Measurements from ENCODE around the gene RBM17. TPM values are rescaled to one million over a fixed set of nuclear protein-coding genes. Genes with fewer than 3 reads are reported as not detected.
A peak's percentile ranks its signal among the peaks of the same experiment; 100 is the strongest.

Gene RBM17
- total RNA-seq, 2 donors from 2014 or later, result 156 to 200 TPM

DNA sequence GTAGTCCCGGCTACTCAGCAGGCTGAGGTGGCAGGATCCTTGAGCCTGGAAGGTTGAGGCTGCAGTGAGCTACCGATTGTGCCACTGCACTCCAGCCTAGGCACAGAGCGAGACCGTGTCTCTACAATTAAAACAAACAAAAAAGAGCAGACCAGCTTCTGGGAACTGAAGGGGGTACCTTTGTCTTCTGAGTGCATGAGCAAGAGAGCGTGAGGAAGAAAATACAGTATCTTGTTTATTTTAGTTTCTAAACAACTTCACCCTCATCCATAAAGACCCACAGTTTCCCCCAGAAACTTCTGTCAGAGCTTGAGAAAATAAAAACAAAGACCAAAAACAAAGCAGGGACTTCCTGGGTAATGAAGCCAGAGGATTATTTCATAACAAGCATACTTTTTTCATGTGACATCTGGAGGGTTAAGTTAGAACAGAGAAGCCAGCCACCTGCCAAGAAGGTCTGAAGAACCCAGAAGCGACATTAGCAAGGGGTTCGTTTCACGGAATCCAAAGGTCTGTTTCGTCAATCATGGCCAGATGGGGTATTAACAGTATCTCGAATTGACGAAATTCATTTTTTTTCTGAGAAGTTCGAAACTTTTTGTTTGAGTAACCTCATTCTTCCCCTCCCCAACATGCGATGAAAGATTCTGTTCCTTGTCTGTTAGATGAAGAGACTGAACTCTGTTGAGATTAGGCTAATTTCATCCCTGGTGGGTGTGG, 16.5 kb upstream of the RBM17 start:
- Mint-ChIP-seq H3K4me1 (ENCODE audit: low read depth) (peaks cover 92% of the 10 kb centered on the region), H3K9me3 (no peaks in the 10 kb centered on the region)
- peak; percentile 60 for DNase-seq

GRCh38 chr10:6074489-6075301, 14.1 kb upstream of the RBM17 start:
- DNase-seq, result peak; percentile 53 to 56
- Mint-ChIP-seq H3K4me3 (peak overlapping the region; percentile 82 to 86), H3K9me3 (no peaks in the 10 kb centered on the region)

More for the DNA sequence above, 16.5 kb upstream of the RBM17 start:
- Mint-ChIP-seq H3K4me3 (peak overlapping the region; percentile 86 to 87), H3K27ac (peak overlapping the region; percentile 96), H3K27me3 (ENCODE audit: low read depth) (no peaks in the 10 kb centered on the region), H3K36me3 (ENCODE audit: insufficient read depth in 2 of 2) (peaks cover 4 to 6% of the 10 kb centered on the region in 2 donors)
- ATAC-seq (replicated peaks in 1 of 2), result peak; percentile 51 to 52

GRCh38 chr10:6077071-6077675, 11.7 kb upstream of the RBM17 start:
- ATAC-seq (replicated peaks in 1 of 2) (no peak), DNase-seq (no peak)
- Mint-ChIP-seq H3K36me3 (ENCODE audit: insufficient read depth in 2 of 2) (peaks cover 3 to 9% of the 10 kb centered on the region in 2 donors), H3K27ac (no peak overlapping the region), H3K27me3 (ENCODE audit: low read depth) (no peaks in the 10 kb centered on the region), H3K4me3 (no peak overlapping the region), H3K9me3 (peaks cover 0 to 4% of the 10 kb centered on the region in 2 donors), H3K4me1 (ENCODE audit: low read depth) (peaks cover 67% of the 10 kb centered on the region)

More at GRCh38 chr10:6074489-6075301, 14.1 kb upstream of the RBM17 start:
- ATAC-seq (replicated peaks in 1 of 2), result peak; percentile 50 to 61
- H3K4me1 Mint-ChIP-seq (ENCODE audit: low read depth), result peaks cover 69% of the 10 kb centered on the region
- peak overlapping the region; percentile 96 for H3K27ac Mint-ChIP-seq
- H3K36me3 Mint-ChIP-seq (ENCODE audit: insufficient read depth in 2 of 2), result peaks cover 4 to 6% of the 10 kb centered on the region in 2 donors
- no peaks in the 10 kb centered on the region for H3K27me3 Mint-ChIP-seq (ENCODE audit: low read depth)

- Mint-ChIP-seq H3K4me3 (no peak overlapping the region), H3K27ac (no peak overlapping the region), H3K36me3 (ENCODE audit: insufficient read depth in 2 of 2) (peaks cover 7 to 13% of the 10 kb centered on the region in 2 donors), H3K27me3 (ENCODE audit: low read depth) (no peaks in the 10 kb centered on the region), H3K4me1 (ENCODE audit: low read depth) (peaks cover 67% of the 10 kb centered on the region), H3K9me3 (peaks cover 4 to 7% of the 10 kb centered on the region in 2 donors)
- ATAC-seq (replicated peaks in 1 of 2), result no peak
- DNase-seq, result no peak
Measured at GRCh38 chr10:6079044-6079443, 9.8 kb upstream of the RBM17 start.

DNA sequence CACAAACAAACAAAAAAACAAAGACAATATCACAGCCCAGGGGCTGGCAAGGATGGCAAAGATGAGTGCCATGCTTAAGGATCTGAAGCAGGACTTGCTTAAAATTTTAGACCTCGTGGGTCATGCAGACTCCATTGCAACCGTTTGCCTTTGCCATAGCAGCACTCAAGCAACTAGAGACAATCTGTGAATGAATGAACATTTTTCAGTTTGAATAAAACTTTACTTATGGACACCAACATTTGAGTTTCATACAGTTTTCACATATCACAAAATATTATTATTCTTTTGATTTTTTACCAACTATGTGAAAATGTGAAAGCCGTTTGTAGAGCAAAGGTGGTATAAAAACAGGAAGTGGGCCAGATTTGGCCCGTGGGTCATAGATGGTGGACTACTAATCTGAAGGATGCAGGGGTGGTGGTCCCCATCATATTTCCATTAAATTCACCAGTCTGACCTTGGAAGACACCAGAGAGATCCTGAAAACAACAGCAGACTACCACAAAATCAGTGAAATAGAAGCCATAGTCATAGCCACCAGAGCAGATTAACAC, 8.3 kb upstream of the RBM17 start:
- ATAC-seq (replicated peaks in 1 of 2), result no peak

GRCh38 chr10:6082496-6083395, 6.1 kb upstream of the RBM17 start:
- Mint-ChIP-seq H3K9me3 (peaks cover 4 to 7% of the 10 kb centered on the region in 2 donors), H3K36me3 (ENCODE audit: insufficient read depth in 2 of 2) (peaks cover 7 to 13% of the 10 kb centered on the region in 2 donors), H3K27me3 (ENCODE audit: low read depth) (no peaks in the 10 kb centered on the region), H3K4me3 (peak overlapping the region; percentile 82 to 83), H3K4me1 (ENCODE audit: low read depth) (peaks cover 73% of the 10 kb centered on the region), H3K27ac (peak overlapping the region; percentile 92)
- DNase-seq, result peak; percentile 43 to 48
- ATAC-seq (replicated peaks in 1 of 2), result peak; percentile 51 to 52

More for the DNA sequence above, 8.3 kb upstream of the RBM17 start:
- Mint-ChIP-seq H3K9me3 (peaks cover 4 to 7% of the 10 kb centered on the region in 2 donors), H3K27ac (no peak overlapping the region), H3K4me3 (no peak overlapping the region), H3K27me3 (ENCODE audit: low read depth) (no peaks in the 10 kb centered on the region), H3K4me1 (ENCODE audit: low read depth) (peaks cover 66% of the 10 kb centered on the region), H3K36me3 (ENCODE audit: insufficient read depth in 2 of 2) (peaks cover 7 to 13% of the 10 kb centered on the region in 2 donors)
- no peak for DNase-seq

DNA sequence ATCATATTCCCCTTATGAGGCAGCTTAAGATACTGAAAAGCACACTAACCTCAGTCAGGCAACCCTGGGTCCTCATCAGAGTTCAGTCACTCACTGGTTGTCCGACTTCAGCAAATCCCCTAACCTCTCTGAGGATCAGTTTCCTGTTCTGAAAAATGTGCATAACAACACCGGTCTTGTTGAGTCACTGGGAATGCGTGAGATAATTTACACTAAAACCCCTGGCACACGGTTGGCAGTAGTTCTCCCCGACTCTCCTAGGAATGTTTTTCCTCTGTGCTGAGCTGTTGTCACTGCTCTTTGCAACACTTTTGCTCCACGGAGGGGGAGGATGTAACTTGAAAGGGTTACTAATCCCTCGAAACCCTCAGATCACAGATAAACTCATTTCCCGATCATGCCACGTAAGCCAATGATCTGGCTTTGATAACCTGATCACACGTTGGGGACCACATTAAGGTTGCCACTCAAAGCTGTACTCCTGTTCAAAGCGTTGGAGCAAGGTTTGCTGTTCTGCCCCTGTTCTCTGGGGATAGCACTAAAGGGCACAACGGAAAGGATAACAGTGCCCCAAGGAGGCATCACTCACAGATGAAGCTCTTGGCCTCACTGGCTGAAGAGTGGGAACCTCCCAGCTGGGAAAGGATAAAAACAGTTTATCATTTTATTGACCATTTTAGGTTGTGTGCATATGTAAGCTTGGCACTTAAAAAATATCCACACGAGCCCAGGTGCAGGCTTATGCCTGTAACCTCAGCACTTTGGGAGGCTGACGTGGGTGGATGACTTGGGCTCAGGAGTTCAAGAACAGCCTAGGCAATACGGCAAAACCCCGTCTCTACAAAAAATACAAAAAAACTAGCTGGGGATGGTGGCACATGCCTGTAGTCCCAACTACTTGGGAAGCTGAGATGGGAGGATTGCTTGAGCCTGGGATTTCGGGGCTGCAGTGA, 5.0 kb upstream of the RBM17 start:
- peaks cover 4 to 7% of the 10 kb centered on the region in 2 donors for H3K9me3 Mint-ChIP-seq
- H3K27ac Mint-ChIP-seq, result peak overlapping the region; percentile 92
- peak overlapping the region; percentile 82 to 83 for H3K4me3 Mint-ChIP-seq
- peaks cover 7 to 13% of the 10 kb centered on the region in 2 donors for H3K36me3 Mint-ChIP-seq (ENCODE audit: insufficient read depth in 2 of 2)
- H3K4me1 Mint-ChIP-seq (ENCODE audit: low read depth), result peaks cover 83% of the 10 kb centered on the region
- no peaks in the 10 kb centered on the region for H3K27me3 Mint-ChIP-seq (ENCODE audit: low read depth)
- peak; percentile 85 to 87 for DNase-seq
- peak; percentile 82 to 84 for ATAC-seq (replicated peaks in 1 of 2)

- Mint-ChIP-seq H3K9me3 (peaks cover 4 to 7% of the 10 kb centered on the region in 2 donors), H3K4me3 (peak overlapping the region; percentile 78 to 80), H3K36me3 (ENCODE audit: insufficient read depth in 2 of 2) (peaks cover 9 to 14% of the 10 kb centered on the region in 2 donors), H3K4me1 (ENCODE audit: low read depth) (peaks cover 85% of the 10 kb centered on the region), H3K27ac (peak overlapping the region; percentile 59), H3K27me3 (ENCODE audit: low read depth) (no peaks in the 10 kb centered on the region)
- ATAC-seq (replicated peaks in 1 of 2) (peak; percentile 36 to 38), DNase-seq (peak; percentile 86 to 91)
Measured at GRCh38 chr10:6086375-6087233, 2.2 kb upstream of the RBM17 start.

GRCh38 chr10:6089334-6090219, 743 bp downstream of the RBM17 start:
- H3K27ac Mint-ChIP-seq, result peak overlapping the region; percentile 75
- DNase-seq, result peak; percentile 32 to 41
- H3K27me3 Mint-ChIP-seq (ENCODE audit: low read depth), result no peaks in the 10 kb centered on the region
- H3K36me3 Mint-ChIP-seq (ENCODE audit: insufficient read depth in 2 of 2), result peaks cover 4 to 20% of the 10 kb centered on the region in 2 donors
- peaks cover 83% of the 10 kb centered on the region for H3K4me1 Mint-ChIP-seq (ENCODE audit: low read depth)
- no peaks in the 10 kb centered on the region for H3K9me3 Mint-ChIP-seq
- peak overlapping the region; percentile 91 to 92 for H3K4me3 Mint-ChIP-seq
- ATAC-seq (replicated peaks in 1 of 2), result peak; percentile 22 to 27

DNA sequence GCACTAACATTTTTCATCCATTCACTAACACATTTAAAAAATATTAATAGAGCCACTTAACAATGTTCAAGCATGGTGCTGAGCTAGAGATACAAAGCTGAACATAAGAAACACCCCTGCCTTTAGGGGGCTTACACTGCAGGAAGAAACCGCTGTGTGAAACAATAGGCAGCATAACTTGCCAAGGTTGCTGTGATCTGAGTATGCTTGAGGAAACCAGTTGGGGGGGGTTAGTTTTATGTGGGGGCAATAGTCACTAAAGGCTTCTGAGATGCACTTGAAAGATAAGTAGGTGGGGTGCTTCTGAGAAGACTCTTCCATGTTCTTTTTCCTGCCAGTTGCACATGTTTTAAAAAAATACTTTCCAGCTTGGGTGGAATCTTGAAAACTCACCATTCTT, 2.8 kb downstream of the RBM17 start:
- Mint-ChIP-seq H3K9me3 (no peaks in the 10 kb centered on the region), H3K36me3 (ENCODE audit: insufficient read depth in 2 of 2) (peaks cover 4 to 22% of the 10 kb centered on the region in 2 donors), H3K4me3 (peak overlapping the region; percentile 73 to 86), H3K4me1 (ENCODE audit: low read depth) (peaks cover 78% of the 10 kb centered on the region), H3K27me3 (ENCODE audit: low read depth) (no peaks in the 10 kb centered on the region), H3K27ac (peak overlapping the region; percentile 69)
- ATAC-seq (replicated peaks in 1 of 2) (no peak), DNase-seq (no peak)

Measured in activated T-cell treated with anti-CD3 and anti-CD28 coated beads, Interleukin-2, amount 50 U/mL, for 72 hours (primary cell).